HepG2 (cell line): ENCODE data around the gene RASD1. TPM values are rescaled to one million over a fixed set of nuclear protein-coding genes. Genes with fewer than 3 reads are reported as not detected.
A peak's percentile ranks its signal among the peaks of the same experiment; 100 is the strongest.

Experiments used
- BHLHE40 ChIP-seq: IDR thresholded peaks from 2 replicates; pipeline ENCODE4 v1.6.1; 2011; ENCODE audit warnings: low read length, improper control_type of control experiment
- DPF2 ChIP-seq: sonication (generic); formaldehyde crosslinking; IDR thresholded peaks from 2 replicates; pipeline ENCODE4 v1.4.0; 2020; ENCODE audit warnings: mild to moderate bottlenecking, low read depth, missing genetic modification reagents, borderline replicate concordance
- EEA1 ChIP-seq: sonication (generic); formaldehyde crosslinking; IDR thresholded peaks from 2 replicates; pipeline ENCODE4 v1.5.1; 2020; ENCODE audit warnings: mild to moderate bottlenecking, missing genetic modification reagents, borderline replicate concordance
- HNRNPLL ChIP-seq: fragments of 200-400 bp; formaldehyde crosslinking; IDR thresholded peaks from 2 replicates; pipeline ENCODE4 v1.6.1; 2017; ENCODE audit warnings: mild to moderate bottlenecking, low read depth, low read length; ENCODE audit not compliant: poor library complexity, severe bottlenecking
- KLF6 ChIP-seq: IDR thresholded peaks from 2 replicates; pipeline ENCODE4 v1.8.0; 2016; ENCODE audit warnings: missing biosample characterization, missing genetic modification reagents
- MIER3 ChIP-seq: IDR thresholded peaks from 2 replicates; pipeline ENCODE4 v1.6.1; 2016; ENCODE audit warnings: missing compliant biosample characterization, borderline replicate concordance
- NCOA2 ChIP-seq: sonication (generic); formaldehyde crosslinking; IDR thresholded peaks from 2 replicates; pipeline ENCODE4 v1.8.0; 2022; ENCODE audit warnings: inconsistent platforms
- RARA ChIP-seq: IDR thresholded peaks from 2 replicates; pipeline ENCODE4 v1.6.1; 2016; ENCODE audit warnings: missing genetic modification reagents, missing compliant biosample characterization
- ZNF207 ChIP-seq: fragments of 450-650 bp; IDR thresholded peaks from 2 replicates; pipeline ENCODE4 v1.6.1; 2016; ENCODE audit warnings: antibody characterized with exemption, borderline replicate concordance
- ZNF335 ChIP-seq: sonication (generic); formaldehyde crosslinking; IDR thresholded peaks from 2 replicates; pipeline ENCODE4 v1.4.0; 2020; ENCODE audit warnings: missing genetic modification reagents
- ZNF430 ChIP-seq: sonication (generic); formaldehyde crosslinking; IDR thresholded peaks from 2 replicates; pipeline ENCODE4 v1.9.0; 2021; ENCODE audit warnings: mild to moderate bottlenecking, missing genetic modification reagents
- ZNF678 ChIP-seq: sonication (generic); formaldehyde crosslinking; IDR thresholded peaks from 2 replicates; pipeline ENCODE4 v1.4.0; 2020; ENCODE audit warnings: mild to moderate bottlenecking, missing genetic modification reagents
- ZNF746 ChIP-seq: sonication (generic); formaldehyde crosslinking; IDR thresholded peaks from 2 replicates; pipeline ENCODE4 v1.8.0; 2022; ENCODE audit warnings: mild to moderate bottlenecking, missing genetic modification reagents
- ZNF790 ChIP-seq: sonication (generic); formaldehyde crosslinking; IDR thresholded peaks from 2 replicates; pipeline ENCODE4 v1.8.0; 2022; ENCODE audit warnings: missing genetic modification reagents, mild to moderate bottlenecking, borderline replicate concordance
- polyA plus RNA-seq, 8 experiments: library from polyadenylated mRNA; depleted of rRNA in 3 of 8; stranded (reverse) in 7 of 8; unstranded in 1 of 8; fragments of >200 nt; fragmentation: Illumina TruSeq in 4 of 8; extraction: Trizol in 4 of 8; gene quantifications; 2 replicates each; pipeline versions ENCODE4 v1.2.1 to v1.2.3, GENCODE V29; 2011 to 2016; ENCODE audit warnings: low read depth in 4 of 8, missing spikeins in 1 of 8, mixed read lengths in 1 of 8; ENCODE audit not compliant: insufficient read depth in 1 of 8
- total RNA-seq, 5 experiments: library from RNA; depleted of rRNA; stranded (reverse); fragments of >200 nt; fragmentation: Illumina TruSeq; extraction: Trizol; gene quantifications; 2 replicates each; pipeline ENCODE4 v1.2.3, GENCODE V29; 2016; ENCODE audit warnings: low read depth in 1 of 5
- TF ChIP-seq, protein P1 (sequence below): sonication (generic); formaldehyde crosslinking; conservative IDR thresholded peaks from 2 replicates; pipeline ENCODE4 v1.4.0; 2020; ENCODE audit warnings: mild to moderate bottlenecking, missing genetic modification reagents, moderate library complexity
- TF ChIP-seq, protein P2 (sequence below): IDR thresholded peaks from 2 replicates; pipeline ENCODE4 v1.6.1; 2016; ENCODE audit warnings: missing compliant biosample characterization, missing genetic modification reagents, borderline replicate concordance
- TF ChIP-seq, protein P3 (sequence below): IDR thresholded peaks from 2 replicates; pipeline ENCODE4 v1.4.0; 2020; ENCODE audit warnings: mild to moderate bottlenecking, missing genetic modification reagents
- TF ChIP-seq, protein P4 (sequence below): sonication (generic); formaldehyde crosslinking; IDR thresholded peaks from 2 replicates; pipeline ENCODE4 v1.4.0; 2020; ENCODE audit warnings: missing genetic modification reagents, borderline replicate concordance

The RASD1 gene
- total and polyA plus RNA-seq, 2 of the 13 experiments (the other 11 are each of a cell fraction or from before 2014, with no cell fraction given) = 1.6 to 4.2 TPM

DNA sequence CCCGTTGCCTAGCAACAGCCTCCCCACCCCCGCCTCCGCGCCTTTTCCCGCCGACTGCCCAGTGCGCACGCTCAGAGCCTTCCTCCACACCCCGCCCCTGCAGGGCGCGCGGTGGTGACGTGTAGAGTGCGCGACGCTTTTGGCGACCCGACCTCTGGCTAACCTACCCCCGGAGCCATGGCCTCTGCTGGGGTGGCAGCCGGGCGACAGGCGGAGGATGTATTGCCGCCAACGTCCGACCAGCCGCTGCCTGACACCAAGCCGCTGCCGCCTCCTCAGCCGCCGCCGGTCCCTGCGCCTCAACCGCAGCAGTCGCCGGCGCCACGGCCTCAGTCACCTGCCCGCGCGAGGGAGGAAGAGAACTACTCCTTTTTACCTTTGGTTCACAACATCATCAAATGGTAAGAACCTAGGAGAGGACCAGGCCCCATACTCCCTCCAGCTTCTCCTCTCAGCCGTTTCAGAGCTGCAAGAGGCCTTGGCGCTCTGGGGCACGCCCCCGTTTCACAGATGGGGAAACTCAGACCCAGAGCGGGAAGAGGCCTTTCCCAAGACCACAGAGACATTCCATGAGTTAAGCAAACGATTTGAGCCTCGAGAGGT is 19.2 kb downstream of the RASD1 start, which contains the start of gene MED9 (continued):
- TF ChIP-seq, protein P1, sequence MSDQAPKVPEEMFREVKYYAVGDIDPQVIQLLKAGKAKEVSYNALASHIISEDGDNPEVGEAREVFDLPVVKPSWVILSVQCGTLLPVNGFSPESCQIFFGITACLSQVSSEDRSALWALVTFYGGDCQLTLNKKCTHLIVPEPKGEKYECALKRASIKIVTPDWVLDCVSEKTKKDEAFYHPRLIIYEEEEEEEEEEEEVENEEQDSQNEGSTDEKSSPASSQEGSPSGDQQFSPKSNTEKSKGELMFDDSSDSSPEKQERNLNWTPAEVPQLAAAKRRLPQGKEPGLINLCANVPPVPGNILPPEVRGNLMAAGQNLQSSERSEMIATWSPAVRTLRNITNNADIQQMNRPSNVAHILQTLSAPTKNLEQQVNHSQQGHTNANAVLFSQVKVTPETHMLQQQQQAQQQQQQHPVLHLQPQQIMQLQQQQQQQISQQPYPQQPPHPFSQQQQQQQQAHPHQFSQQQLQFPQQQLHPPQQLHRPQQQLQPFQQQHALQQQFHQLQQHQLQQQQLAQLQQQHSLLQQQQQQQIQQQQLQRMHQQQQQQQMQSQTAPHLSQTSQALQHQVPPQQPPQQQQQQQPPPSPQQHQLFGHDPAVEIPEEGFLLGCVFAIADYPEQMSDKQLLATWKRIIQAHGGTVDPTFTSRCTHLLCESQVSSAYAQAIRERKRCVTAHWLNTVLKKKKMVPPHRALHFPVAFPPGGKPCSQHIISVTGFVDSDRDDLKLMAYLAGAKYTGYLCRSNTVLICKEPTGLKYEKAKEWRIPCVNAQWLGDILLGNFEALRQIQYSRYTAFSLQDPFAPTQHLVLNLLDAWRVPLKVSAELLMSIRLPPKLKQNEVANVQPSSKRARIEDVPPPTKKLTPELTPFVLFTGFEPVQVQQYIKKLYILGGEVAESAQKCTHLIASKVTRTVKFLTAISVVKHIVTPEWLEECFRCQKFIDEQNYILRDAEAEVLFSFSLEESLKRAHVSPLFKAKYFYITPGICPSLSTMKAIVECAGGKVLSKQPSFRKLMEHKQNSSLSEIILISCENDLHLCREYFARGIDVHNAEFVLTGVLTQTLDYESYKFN (CRISPR knock-in tag) = peak; percentile 29; the same call in 1 of the 2 replicates
- TF ChIP-seq MIER3 (peak; percentile 49; the same call in 1 of the 2 replicates), DPF2 (CRISPR knock-in tag) (no peak), ZNF678 (no peak), ZNF335 (CRISPR knock-in tag) (no peak), RARA (CRISPR knock-in tag) (peak; percentile 87), ZNF790 (no peak), ZNF746 (CRISPR knock-in tag) (no peak), BHLHE40 (peak; percentile 31; the same call in 1 of the 2 replicates), HNRNPLL (peak; percentile 37), ZNF207 (no peak), EEA1 (CRISPR knock-in tag) (peak; percentile 63; the same call in 1 of the 2 replicates), ZNF430 (CRISPR knock-in tag) (no peak), KLF6 (CRISPR knock-in tag) (peak; percentile 84; the same call in 1 of the 2 replicates), NCOA2 (CRISPR knock-in tag) (no peak)
- TF ChIP-seq, protein P2, sequence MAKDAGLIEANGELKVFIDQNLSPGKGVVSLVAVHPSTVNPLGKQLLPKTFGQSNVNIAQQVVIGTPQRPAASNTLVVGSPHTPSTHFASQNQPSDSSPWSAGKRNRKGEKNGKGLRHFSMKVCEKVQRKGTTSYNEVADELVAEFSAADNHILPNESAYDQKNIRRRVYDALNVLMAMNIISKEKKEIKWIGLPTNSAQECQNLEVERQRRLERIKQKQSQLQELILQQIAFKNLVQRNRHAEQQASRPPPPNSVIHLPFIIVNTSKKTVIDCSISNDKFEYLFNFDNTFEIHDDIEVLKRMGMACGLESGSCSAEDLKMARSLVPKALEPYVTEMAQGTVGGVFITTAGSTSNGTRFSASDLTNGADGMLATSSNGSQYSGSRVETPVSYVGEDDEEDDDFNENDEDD (CRISPR knock-in tag) = peak; percentile 81; the same call in 1 of the 2 replicates
- TF ChIP-seq, protein P3, sequence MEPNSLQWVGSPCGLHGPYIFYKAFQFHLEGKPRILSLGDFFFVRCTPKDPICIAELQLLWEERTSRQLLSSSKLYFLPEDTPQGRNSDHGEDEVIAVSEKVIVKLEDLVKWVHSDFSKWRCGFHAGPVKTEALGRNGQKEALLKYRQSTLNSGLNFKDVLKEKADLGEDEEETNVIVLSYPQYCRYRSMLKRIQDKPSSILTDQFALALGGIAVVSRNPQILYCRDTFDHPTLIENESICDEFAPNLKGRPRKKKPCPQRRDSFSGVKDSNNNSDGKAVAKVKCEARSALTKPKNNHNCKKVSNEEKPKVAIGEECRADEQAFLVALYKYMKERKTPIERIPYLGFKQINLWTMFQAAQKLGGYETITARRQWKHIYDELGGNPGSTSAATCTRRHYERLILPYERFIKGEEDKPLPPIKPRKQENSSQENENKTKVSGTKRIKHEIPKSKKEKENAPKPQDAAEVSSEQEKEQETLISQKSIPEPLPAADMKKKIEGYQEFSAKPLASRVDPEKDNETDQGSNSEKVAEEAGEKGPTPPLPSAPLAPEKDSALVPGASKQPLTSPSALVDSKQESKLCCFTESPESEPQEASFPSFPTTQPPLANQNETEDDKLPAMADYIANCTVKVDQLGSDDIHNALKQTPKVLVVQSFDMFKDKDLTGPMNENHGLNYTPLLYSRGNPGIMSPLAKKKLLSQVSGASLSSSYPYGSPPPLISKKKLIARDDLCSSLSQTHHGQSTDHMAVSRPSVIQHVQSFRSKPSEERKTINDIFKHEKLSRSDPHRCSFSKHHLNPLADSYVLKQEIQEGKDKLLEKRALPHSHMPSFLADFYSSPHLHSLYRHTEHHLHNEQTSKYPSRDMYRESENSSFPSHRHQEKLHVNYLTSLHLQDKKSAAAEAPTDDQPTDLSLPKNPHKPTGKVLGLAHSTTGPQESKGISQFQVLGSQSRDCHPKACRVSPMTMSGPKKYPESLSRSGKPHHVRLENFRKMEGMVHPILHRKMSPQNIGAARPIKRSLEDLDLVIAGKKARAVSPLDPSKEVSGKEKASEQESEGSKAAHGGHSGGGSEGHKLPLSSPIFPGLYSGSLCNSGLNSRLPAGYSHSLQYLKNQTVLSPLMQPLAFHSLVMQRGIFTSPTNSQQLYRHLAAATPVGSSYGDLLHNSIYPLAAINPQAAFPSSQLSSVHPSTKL (CRISPR knock-in tag) = peak; percentile 40; the same call in 1 of the 2 replicates
- TF ChIP-seq, protein P4, sequence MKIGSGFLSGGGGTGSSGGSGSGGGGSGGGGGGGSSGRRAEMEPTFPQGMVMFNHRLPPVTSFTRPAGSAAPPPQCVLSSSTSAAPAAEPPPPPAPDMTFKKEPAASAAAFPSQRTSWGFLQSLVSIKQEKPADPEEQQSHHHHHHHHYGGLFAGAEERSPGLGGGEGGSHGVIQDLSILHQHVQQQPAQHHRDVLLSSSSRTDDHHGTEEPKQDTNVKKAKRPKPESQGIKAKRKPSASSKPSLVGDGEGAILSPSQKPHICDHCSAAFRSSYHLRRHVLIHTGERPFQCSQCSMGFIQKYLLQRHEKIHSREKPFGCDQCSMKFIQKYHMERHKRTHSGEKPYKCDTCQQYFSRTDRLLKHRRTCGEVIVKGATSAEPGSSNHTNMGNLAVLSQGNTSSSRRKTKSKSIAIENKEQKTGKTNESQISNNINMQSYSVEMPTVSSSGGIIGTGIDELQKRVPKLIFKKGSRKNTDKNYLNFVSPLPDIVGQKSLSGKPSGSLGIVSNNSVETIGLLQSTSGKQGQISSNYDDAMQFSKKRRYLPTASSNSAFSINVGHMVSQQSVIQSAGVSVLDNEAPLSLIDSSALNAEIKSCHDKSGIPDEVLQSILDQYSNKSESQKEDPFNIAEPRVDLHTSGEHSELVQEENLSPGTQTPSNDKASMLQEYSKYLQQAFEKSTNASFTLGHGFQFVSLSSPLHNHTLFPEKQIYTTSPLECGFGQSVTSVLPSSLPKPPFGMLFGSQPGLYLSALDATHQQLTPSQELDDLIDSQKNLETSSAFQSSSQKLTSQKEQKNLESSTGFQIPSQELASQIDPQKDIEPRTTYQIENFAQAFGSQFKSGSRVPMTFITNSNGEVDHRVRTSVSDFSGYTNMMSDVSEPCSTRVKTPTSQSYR = peak; percentile 48; the same call in 1 of the 2 replicates
